Measurements from ENCODE around the gene CDK18. TPM values are rescaled to one million over a fixed set of nuclear protein-coding genes. Genes with fewer than 3 reads are reported as not detected.

CDK18 gene
- total and polyA plus RNA-seq, 10 of the 15 experiments (the other 5 are each of a cell fraction or from before 2014, with no cell fraction given): 0.13 to 4.4 (median 0.52) TPM; not detected in 2

- TF ChIP-seq ZNF687 (IDR thresholded peaks at IDR 0.05) (peak; percentile 71), ATF7 (IDR thresholded peaks at IDR 0.05; ENCODE audit: low read depth) (no peak), ZNF592 (IDR thresholded peaks at IDR 0.05) (no peak), GATAD2B (conservative IDR thresholded peaks at IDR 0.05; ENCODE audit: low read depth) (peak; percentile 67; the same call in 1 of the 2 replicates), BHLHE40 (IDR thresholded peaks at IDR 0.05; ENCODE audit: borderline replicate concordance in 1 of 2, low read depth in 2 of 2, low read length in 1 of 2) (peak; percentile 6 to 48; a peak in 2 of 4 replicates), IRF4 (IDR thresholded peaks at IDR 0.05; ENCODE audit: low read depth, low read length) (no peak), PML (IDR thresholded peaks at IDR 0.05; ENCODE audit: low read length) (no peak), CHD1 (IDR thresholded peaks at IDR 0.05; ENCODE audit: low read depth, low read length) (no peak), JUNB (IDR thresholded peaks at IDR 0.05) (no peak), NBN (IDR thresholded peaks at IDR 0.05) (peak; percentile 35; the same call in 1 of the 2 replicates), HDAC2 (IDR thresholded peaks at IDR 0.05) (no peak), ZBED1 (IDR thresholded peaks at IDR 0.05; ENCODE audit: borderline replicate concordance) (no peak), YY1 (IDR thresholded peaks at IDR 0.05; ENCODE audit: low read depth, low read length) (no peak), CEBPB (IDR thresholded peaks at IDR 0.05; ENCODE audit: borderline replicate concordance in 1 of 2, low read depth in 2 of 2, low read length in 2 of 2) (no peak), MTA3 (IDR thresholded peaks at IDR 0.05; ENCODE audit: borderline replicate concordance, low read length) (no peak), EZH2 (IDR thresholded peaks at IDR 0.05; ENCODE audit: borderline replicate concordance, control insufficient read depth, low read depth, low read length) (no peak), NKRF (conservative IDR thresholded peaks at IDR 0.05) (no peak), BACH1 (IDR thresholded peaks at IDR 0.05; ENCODE audit: borderline replicate concordance) (no peak; the same call in 1 of the 2 replicates)
These were observed at the start of gene CDK18 (continued) for GRCh38 chr1:205504311-205505075.

Data from GM12878 (cell line).